Measurements from ENCODE around the gene ITGA1.

ITGA1 gene

GRCh38 chr5:52789851-52790250 lies 2.1 kb downstream of the ITGA1 start:
- DNase-seq (ENCODE audit: low read depth), result no peak
- H3K4me3 ChIP-seq (replicated peaks; ENCODE audit: low read depth, low read length), result no peak overlapping the region
- TF ChIP-seq, protein P1, sequence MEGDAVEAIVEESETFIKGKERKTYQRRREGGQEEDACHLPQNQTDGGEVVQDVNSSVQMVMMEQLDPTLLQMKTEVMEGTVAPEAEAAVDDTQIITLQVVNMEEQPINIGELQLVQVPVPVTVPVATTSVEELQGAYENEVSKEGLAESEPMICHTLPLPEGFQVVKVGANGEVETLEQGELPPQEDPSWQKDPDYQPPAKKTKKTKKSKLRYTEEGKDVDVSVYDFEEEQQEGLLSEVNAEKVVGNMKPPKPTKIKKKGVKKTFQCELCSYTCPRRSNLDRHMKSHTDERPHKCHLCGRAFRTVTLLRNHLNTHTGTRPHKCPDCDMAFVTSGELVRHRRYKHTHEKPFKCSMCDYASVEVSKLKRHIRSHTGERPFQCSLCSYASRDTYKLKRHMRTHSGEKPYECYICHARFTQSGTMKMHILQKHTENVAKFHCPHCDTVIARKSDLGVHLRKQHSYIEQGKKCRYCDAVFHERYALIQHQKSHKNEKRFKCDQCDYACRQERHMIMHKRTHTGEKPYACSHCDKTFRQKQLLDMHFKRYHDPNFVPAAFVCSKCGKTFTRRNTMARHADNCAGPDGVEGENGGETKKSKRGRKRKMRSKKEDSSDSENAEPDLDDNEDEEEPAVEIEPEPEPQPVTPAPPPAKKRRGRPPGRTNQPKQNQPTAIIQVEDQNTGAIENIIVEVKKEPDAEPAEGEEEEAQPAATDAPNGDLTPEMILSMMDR (IDR thresholded peaks at IDR 0.05; ENCODE audit: low read length, missing control alignments), result no peak

DNA sequence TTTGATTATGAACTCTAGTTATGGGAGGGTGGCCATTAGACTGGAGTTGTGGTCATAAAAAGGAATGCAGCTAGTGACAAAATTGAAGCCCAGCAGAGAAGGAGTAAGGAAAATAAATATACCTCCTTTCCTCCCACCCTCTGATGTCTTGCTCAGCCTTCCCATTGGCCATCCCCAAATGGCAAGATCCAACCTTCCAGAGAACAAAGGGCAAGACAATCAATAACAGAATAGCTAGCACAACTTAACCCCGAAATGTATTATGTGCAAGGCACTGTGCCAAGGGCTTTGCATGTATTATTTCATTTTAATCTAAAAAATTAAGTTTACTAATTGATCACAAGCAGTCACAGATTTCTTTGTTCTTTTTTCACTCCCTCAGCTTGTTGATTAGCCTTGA lies 3.6 kb downstream of the ITGA1 start:
- TF ChIP-seq, protein P1 (IDR thresholded peaks at IDR 0.05; ENCODE audit: low read length, missing control alignments), result no peak
- no peak overlapping the region for H3K4me3 ChIP-seq (replicated peaks; ENCODE audit: low read depth, low read length)
- DNase-seq (ENCODE audit: low read depth), result no peak

GRCh38 chr5:52794519-52794918 lies 6.8 kb downstream of the ITGA1 start:
- TF ChIP-seq, protein P1 (IDR thresholded peaks at IDR 0.05; ENCODE audit: low read length, missing control alignments), result no peak
- no peak for DNase-seq (ENCODE audit: low read depth)
- H3K4me3 ChIP-seq (replicated peaks; ENCODE audit: low read depth, low read length), result no peak overlapping the region

DNA sequence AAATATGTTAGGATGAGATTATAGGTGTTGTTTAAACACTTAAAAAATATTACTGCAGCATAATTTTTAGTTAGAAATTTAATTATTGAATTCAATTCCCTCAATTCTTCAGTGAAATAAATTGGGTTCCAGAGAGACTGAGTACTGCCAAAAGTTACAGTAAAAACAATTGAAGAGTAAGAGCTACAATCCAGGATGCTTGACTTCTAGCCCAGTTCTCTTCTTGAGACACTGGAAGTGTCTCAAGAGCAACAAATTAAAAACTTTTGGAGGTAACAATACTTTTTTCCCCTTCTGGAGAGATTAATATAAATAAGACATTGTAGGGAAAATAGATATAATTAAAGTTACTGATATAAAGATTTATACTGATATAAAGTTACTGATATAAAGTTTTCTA lies 8.3 kb downstream of the ITGA1 start:
- TF ChIP-seq, protein P1 (IDR thresholded peaks at IDR 0.05; ENCODE audit: low read length, missing control alignments), result no peak
- DNase-seq (ENCODE audit: low read depth), result no peak
- no peak overlapping the region for H3K4me3 ChIP-seq (replicated peaks; ENCODE audit: low read depth, low read length)

DNA sequence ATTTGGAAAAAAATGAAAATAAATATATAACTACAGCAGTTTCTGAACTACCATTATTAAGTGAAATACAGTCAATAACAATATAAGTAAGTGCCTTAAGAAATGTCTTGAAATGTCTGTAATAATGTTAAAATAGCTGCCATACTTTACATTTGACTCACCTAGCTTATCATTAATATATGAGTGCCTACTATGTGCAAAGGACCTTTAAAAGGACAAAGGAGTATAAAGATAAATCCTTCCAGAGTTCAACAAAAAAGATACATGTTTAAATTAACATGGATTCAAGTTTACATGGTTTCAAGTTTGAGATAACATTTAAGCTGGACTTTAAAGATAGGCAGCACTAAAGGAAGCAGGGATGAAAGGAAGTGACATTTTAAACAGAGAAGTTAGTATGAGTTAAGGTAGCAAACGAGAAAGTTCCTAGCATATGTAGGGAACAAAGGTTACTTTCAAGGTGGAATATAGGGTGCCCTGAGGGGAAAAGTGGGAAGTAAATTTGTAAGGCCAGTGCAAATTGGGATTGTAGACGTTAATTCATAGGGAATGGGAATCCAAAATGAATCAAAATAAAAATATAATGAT lies 8.9 kb downstream of the ITGA1 start:
- TF ChIP-seq, protein P1 (IDR thresholded peaks at IDR 0.05; ENCODE audit: low read length, missing control alignments), result no peak
- no peak overlapping the region for H3K4me3 ChIP-seq (replicated peaks; ENCODE audit: low read depth, low read length)
- no peak for DNase-seq (ENCODE audit: low read depth)

- DNase-seq (ENCODE audit: low read depth), result no peak
- peak overlapping the region; percentile 76 for H3K4me3 ChIP-seq (replicated peaks; ENCODE audit: low read depth, low read length)
- TF ChIP-seq, protein P1 (IDR thresholded peaks at IDR 0.05; ENCODE audit: low read length, missing control alignments), result no peak
Measured at GRCh38 chr5:52798938-52799337, 11.2 kb downstream of the ITGA1 start.

- TF ChIP-seq, protein P1 (IDR thresholded peaks at IDR 0.05; ENCODE audit: low read length, missing control alignments), result no peak
- peak; percentile 90 for DNase-seq (ENCODE audit: low read depth)
- peak overlapping the region; percentile 76 for H3K4me3 ChIP-seq (replicated peaks; ENCODE audit: low read depth, low read length)
Measured at GRCh38 chr5:52799358-52799982, 11.8 kb downstream of the ITGA1 start.
